ENCODE measurements around the gene MAP3K3. TPM values are rescaled to one million over a fixed set of nuclear protein-coding genes. Genes with fewer than 3 reads are reported as not detected.

The MAP3K3 gene
- total RNA-seq, 1 experiment from 2014 or later: 11.4 TPM

- no TSS peak for BruUV-seq (replicated peaks)
- H3K27me3 Mint-ChIP-seq (ENCODE audit: unreplicated experiment): no peaks in the 10 kb centered on the region
- peaks cover 8% of the 10 kb centered on the region for H3K4me1 Mint-ChIP-seq (ENCODE audit: low read depth, unreplicated experiment)
- peak; percentile 74 for DNase-seq
- peaks cover 27% of the 10 kb centered on the region for H3K36me3 Mint-ChIP-seq (ENCODE audit: insufficient read depth, unreplicated experiment)
- intact Hi-C loops (cut with micrococcal nuclease; ENCODE audit: unreplicated experiment): no loop called here
- H3K4me3 Mint-ChIP-seq (ENCODE audit: low read depth, unreplicated experiment): peak within 1 kb of the TSS; percentile 78
- no peaks in the 10 kb centered on the region for H3K9me3 Mint-ChIP-seq (ENCODE audit: low read depth, unreplicated experiment)
- CTCF ChIA-PET: interaction anchor here (0.9 to 1.3 kb wide), 2 partner anchors 58 to 175 kb away, joined by 3 to 5 read pairs; no protein-coding TSS in a partner anchor
- TF ChIP-seq CTCF (IDR thresholded peaks at IDR 0.05; ENCODE audit: unreplicated experiment): no peak
- peak within 1 kb of the TSS; percentile 78 for H3K27ac Mint-ChIP-seq (ENCODE audit: unreplicated experiment)
Observed at GRCh38 chr17:63600569-63601438, 21.4 kb upstream of the MAP3K3 start, which contains the start of gene TACO1. TSS of gene TACO1 (plus strand) at chr17:63600895. CDS start at chr17:63601084, 189 bp downstream.

GRCh38 chr17:63601439-63602371, 20.5 kb upstream of the MAP3K3 start:
- CTCF ChIA-PET: interaction anchor here (1.3 kb wide), 1 partner anchor 176 kb away, joined by 5 read pairs; no protein-coding TSS in a partner anchor

GRCh38 chr17:63609816-63610573, 12.2 kb upstream of the MAP3K3 start:
- Mint-ChIP-seq H3K36me3 (ENCODE audit: insufficient read depth, unreplicated experiment) (peaks cover 14% of the 10 kb centered on the region), H3K27ac (ENCODE audit: unreplicated experiment) (no peak overlapping the region), H3K4me1 (ENCODE audit: low read depth, unreplicated experiment) (no peaks in the 10 kb centered on the region), H3K9me3 (ENCODE audit: low read depth, unreplicated experiment) (no peaks in the 10 kb centered on the region), H3K27me3 (ENCODE audit: unreplicated experiment) (no peaks in the 10 kb centered on the region), H3K4me3 (ENCODE audit: low read depth, unreplicated experiment) (no peak overlapping the region)
- BruUV-seq (replicated peaks): no TSS peak
- intact Hi-C loops (cut with micrococcal nuclease; ENCODE audit: unreplicated experiment): no loop called here
- no peak for TF ChIP-seq CTCF (IDR thresholded peaks at IDR 0.05; ENCODE audit: unreplicated experiment)
- CTCF ChIA-PET: no interaction called here
- DNase-seq: no peak

More at GRCh38 chr17:63601439-63602371, 20.5 kb upstream of the MAP3K3 start:
- peaks cover 8% of the 10 kb centered on the region for H3K4me1 Mint-ChIP-seq (ENCODE audit: low read depth, unreplicated experiment)
- H3K4me3 Mint-ChIP-seq (ENCODE audit: low read depth, unreplicated experiment): peak overlapping the region; percentile 78
- TSS peak; percentile 56 for BruUV-seq (replicated peaks)
- no peaks in the 10 kb centered on the region for H3K9me3 Mint-ChIP-seq (ENCODE audit: low read depth, unreplicated experiment)
- no peak for TF ChIP-seq CTCF (IDR thresholded peaks at IDR 0.05; ENCODE audit: unreplicated experiment)
- peak overlapping the region; percentile 78 for H3K27ac Mint-ChIP-seq (ENCODE audit: unreplicated experiment)
- intact Hi-C loops (cut with micrococcal nuclease; ENCODE audit: unreplicated experiment): no loop called here
- peaks cover 29% of the 10 kb centered on the region for H3K36me3 Mint-ChIP-seq (ENCODE audit: insufficient read depth, unreplicated experiment)
- H3K27me3 Mint-ChIP-seq (ENCODE audit: unreplicated experiment): no peaks in the 10 kb centered on the region
- DNase-seq: no peak

GRCh38 chr17:63610854-63611253, 11.4 kb upstream of the MAP3K3 start:
- Mint-ChIP-seq H3K27me3 (ENCODE audit: unreplicated experiment) (no peaks in the 10 kb centered on the region), H3K4me3 (ENCODE audit: low read depth, unreplicated experiment) (no peak overlapping the region), H3K9me3 (ENCODE audit: low read depth, unreplicated experiment) (no peaks in the 10 kb centered on the region), H3K36me3 (ENCODE audit: insufficient read depth, unreplicated experiment) (peaks cover 5% of the 10 kb centered on the region), H3K4me1 (ENCODE audit: low read depth, unreplicated experiment) (no peaks in the 10 kb centered on the region), H3K27ac (ENCODE audit: unreplicated experiment) (no peak overlapping the region)
- BruUV-seq (replicated peaks): no TSS peak
- TF ChIP-seq CTCF (IDR thresholded peaks at IDR 0.05; ENCODE audit: unreplicated experiment): no peak
- intact Hi-C loops (cut with micrococcal nuclease; ENCODE audit: unreplicated experiment): no loop called here
- CTCF ChIA-PET: interaction anchor here (1.6 kb wide), 1 partner anchor 11 kb away, joined by 6 read pairs; the partner anchor contains the start of gene MAP3K3
- DNase-seq: no peak

Measured in Calu3 (cell line).